ENCODE measurements around the gene ANO7. TPM values are rescaled to one million over a fixed set of nuclear protein-coding genes. Genes with fewer than 3 reads are reported as not detected.

ANO7 gene
- total RNA-seq, 1 experiment from 2014 or later: 0.84 TPM

DNA sequence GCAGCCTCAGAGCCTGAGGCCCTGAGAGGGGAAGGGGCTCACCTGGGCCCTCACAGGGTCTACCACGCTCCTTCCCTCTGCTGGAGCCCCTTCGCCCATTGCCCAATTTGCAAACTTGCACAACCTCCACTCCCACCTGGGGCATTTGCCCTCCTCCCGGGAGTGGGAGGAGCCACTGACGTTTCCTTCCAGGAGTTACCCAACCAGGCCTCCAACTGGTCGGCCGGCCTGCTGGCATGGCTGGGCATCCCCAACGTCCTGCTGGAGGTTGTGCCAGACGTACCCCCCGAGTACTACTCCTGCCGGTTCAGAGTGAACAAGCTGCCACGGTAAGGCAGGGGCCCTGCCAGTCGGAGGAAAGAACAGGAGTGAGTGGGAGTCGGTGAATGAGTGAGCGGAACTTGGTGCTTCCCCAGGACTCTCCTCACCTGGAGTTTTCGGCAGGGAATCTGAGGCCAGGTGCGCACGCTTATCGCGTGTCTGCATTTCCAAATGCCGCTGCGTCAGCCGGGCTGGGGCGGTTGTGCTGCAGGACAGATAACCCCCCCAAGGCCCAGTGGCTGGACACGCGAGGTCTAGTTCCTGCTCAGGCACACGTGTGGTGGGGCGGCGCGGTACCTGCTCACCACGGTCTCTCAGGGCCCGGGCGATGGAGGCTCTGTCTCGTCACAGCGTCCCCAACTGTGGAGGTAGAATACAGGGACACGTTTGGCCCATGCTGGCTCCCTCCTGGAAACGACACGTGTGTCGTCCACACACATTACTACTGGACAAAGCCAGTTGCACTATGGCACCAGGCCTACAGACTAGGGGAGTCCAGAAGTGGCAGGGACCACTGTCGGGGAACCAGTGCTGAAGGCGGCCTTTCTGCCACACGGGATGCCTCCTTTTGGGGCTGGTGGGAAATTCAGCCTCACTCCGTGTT is 11.7 kb downstream of the ANO7 start:
- H3K27me3 ChIP-seq (ENCODE audit: insufficient read depth, low read length): no peaks in the 10 kb centered on the region
- CTCF ChIA-PET: no interaction called here

More for the DNA sequence above, 11.7 kb downstream of the ANO7 start:
- H3K79me2 ChIP-seq (ENCODE audit: insufficient read depth, low read length): no peaks in the 10 kb centered on the region
- no peaks in the 10 kb centered on the region for H3K9me3 ChIP-seq (ENCODE audit: control insufficient read depth in 1 of 2, insufficient read depth in 1 of 2, low read depth in 1 of 2, low read length in 2 of 2)
- BruUV-seq (replicated peaks): no TSS peak
- DNase-seq (ENCODE audit: low read depth, low spot score): no peak
- no peak overlapping the region for H3K4me3 ChIP-seq (replicated peaks in 1 of 2; ENCODE audit: low read depth in 1 of 2, low read length in 2 of 2)
- H3K36me3 ChIP-seq (ENCODE audit: control insufficient read depth in 1 of 2, insufficient read depth in 2 of 2, low read length in 2 of 2): no peaks in the 10 kb centered on the region
- TF ChIP-seq, protein P1, sequence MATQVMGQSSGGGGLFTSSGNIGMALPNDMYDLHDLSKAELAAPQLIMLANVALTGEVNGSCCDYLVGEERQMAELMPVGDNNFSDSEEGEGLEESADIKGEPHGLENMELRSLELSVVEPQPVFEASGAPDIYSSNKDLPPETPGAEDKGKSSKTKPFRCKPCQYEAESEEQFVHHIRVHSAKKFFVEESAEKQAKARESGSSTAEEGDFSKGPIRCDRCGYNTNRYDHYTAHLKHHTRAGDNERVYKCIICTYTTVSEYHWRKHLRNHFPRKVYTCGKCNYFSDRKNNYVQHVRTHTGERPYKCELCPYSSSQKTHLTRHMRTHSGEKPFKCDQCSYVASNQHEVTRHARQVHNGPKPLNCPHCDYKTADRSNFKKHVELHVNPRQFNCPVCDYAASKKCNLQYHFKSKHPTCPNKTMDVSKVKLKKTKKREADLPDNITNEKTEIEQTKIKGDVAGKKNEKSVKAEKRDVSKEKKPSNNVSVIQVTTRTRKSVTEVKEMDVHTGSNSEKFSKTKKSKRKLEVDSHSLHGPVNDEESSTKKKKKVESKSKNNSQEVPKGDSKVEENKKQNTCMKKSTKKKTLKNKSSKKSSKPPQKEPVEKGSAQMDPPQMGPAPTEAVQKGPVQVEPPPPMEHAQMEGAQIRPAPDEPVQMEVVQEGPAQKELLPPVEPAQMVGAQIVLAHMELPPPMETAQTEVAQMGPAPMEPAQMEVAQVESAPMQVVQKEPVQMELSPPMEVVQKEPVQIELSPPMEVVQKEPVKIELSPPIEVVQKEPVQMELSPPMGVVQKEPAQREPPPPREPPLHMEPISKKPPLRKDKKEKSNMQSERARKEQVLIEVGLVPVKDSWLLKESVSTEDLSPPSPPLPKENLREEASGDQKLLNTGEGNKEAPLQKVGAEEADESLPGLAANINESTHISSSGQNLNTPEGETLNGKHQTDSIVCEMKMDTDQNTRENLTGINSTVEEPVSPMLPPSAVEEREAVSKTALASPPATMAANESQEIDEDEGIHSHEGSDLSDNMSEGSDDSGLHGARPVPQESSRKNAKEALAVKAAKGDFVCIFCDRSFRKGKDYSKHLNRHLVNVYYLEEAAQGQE (IDR thresholded peaks at IDR 0.05; ENCODE audit: low read depth): no peak
- TF ChIP-seq POLR2A (IDR thresholded peaks at IDR 0.05; ENCODE audit: borderline replicate concordance, extremely low read depth, insufficient read depth, insufficient read length) (no peak), SP1 (IDR thresholded peaks at IDR 0.05; ENCODE audit: low read depth) (no peak), POLR2AphosphoS5 (IDR thresholded peaks at IDR 0.05; ENCODE audit: low read depth, low read length) (no peak), YY1 (IDR thresholded peaks at IDR 0.05; ENCODE audit: extremely low read depth, insufficient replicate concordance, low read depth, low read length) (no peak), TCF7L2 (IDR thresholded peaks at IDR 0.05; ENCODE audit: borderline replicate concordance, extremely low read depth, insufficient read depth, insufficient read length) (no peak), FOSL1 (IDR thresholded peaks at IDR 0.05; ENCODE audit: low read depth) (no peak), JUND (IDR thresholded peaks at IDR 0.05) (no peak), ZNF274 (IDR thresholded peaks at IDR 0.05; ENCODE audit: low read depth, low read length) (no peak)
- TF ChIP-seq, protein P2, sequence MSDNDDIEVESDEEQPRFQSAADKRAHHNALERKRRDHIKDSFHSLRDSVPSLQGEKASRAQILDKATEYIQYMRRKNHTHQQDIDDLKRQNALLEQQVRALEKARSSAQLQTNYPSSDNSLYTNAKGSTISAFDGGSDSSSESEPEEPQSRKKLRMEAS (IDR thresholded peaks at IDR 0.05): no peak
- TF ChIP-seq, protein P3, sequence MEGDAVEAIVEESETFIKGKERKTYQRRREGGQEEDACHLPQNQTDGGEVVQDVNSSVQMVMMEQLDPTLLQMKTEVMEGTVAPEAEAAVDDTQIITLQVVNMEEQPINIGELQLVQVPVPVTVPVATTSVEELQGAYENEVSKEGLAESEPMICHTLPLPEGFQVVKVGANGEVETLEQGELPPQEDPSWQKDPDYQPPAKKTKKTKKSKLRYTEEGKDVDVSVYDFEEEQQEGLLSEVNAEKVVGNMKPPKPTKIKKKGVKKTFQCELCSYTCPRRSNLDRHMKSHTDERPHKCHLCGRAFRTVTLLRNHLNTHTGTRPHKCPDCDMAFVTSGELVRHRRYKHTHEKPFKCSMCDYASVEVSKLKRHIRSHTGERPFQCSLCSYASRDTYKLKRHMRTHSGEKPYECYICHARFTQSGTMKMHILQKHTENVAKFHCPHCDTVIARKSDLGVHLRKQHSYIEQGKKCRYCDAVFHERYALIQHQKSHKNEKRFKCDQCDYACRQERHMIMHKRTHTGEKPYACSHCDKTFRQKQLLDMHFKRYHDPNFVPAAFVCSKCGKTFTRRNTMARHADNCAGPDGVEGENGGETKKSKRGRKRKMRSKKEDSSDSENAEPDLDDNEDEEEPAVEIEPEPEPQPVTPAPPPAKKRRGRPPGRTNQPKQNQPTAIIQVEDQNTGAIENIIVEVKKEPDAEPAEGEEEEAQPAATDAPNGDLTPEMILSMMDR (IDR thresholded peaks at IDR 0.05 in 2 of 3, conservative IDR thresholded peaks at IDR 0.05 in 1 of 3; ENCODE audit: borderline replicate concordance in 1 of 3, insufficient read depth in 1 of 3, low read depth in 2 of 3, low read length in 2 of 3): no peak
- POLR2A ChIA-PET: no interaction called here
- intact Hi-C loops (cut with micrococcal nuclease): no loop called here
- no peak overlapping the region for H3K4me2 ChIP-seq (ENCODE audit: low read length)
- no peak overlapping the region for H2AFZ ChIP-seq (ENCODE audit: low read depth, low read length, poor library complexity, severe bottlenecking)
- peak; percentile 47 for ATAC-seq
- H3K9me2 ChIP-seq (ENCODE audit: insufficient read depth): no peaks in the 10 kb centered on the region
- H3K27ac ChIP-seq (ENCODE audit: low read depth, low read length): no peak overlapping the region
- H4K20me1 ChIP-seq (ENCODE audit: insufficient read depth): no peaks in the 10 kb centered on the region
- no peak overlapping the region for H3K9ac ChIP-seq (ENCODE audit: low read length)
- RAD21 ChIA-PET (ENCODE audit: low non-redundant PET in 1 of 2, low total read pairs in 2 of 2, uncharacterized antibody in 2 of 2, unreplicated experiment in 2 of 2): no interaction called here
- H3K4me1 ChIP-seq (ENCODE audit: control insufficient read depth in 1 of 2, insufficient read depth in 2 of 2, low read length in 2 of 2): no peaks in the 10 kb centered on the region
